GM19239 (cell line): Measurements from ENCODE around the gene KXD1.
A peak's percentile ranks its signal among the peaks of the same experiment; 100 is the strongest.
"Not testable (repeated sequence)": the region's sequence is repeated elsewhere in the genome, so short reads cannot be mapped to it uniquely, and the experiment has no call there.

Experiments used
- DNase-seq: peaks from one replicate; pipeline ENCODE4 v3.0.0; 2011; ENCODE audit warnings: low spot score; ENCODE audit not compliant: insufficient read length
- FAIRE-seq: peaks from 2 replicates; lab custom pipeline; 2011; peaks lifted over from hg19 to GRCh38; lab: Jason Lieb, UNC

The KXD1 gene

GRCh38 chr19:18571564-18572344, 14.1 kb downstream of the KXD1 start, which contains the start of gene UBA52:
UBA52 (plus strand) TSS chr19:18571857; CDS start chr19:18573301, 1,444 bp downstream.
- DNase-seq = peak; percentile 88
- FAIRE-seq = peak; percentile 97

GRCh38 chr19:18574691-18575291, 17.1 kb downstream of the KXD1 start:
- no peak for DNase-seq
- FAIRE-seq = no peak

GRCh38 chr19:18576383-18576782, 18.7 kb downstream of the KXD1 start:
- no peak for FAIRE-seq
- DNase-seq = no peak

GRCh38 chr19:18577365-18577914, 19.8 kb downstream of the KXD1 start:
- DNase-seq (no peak), FAIRE-seq (no peak)

DNA sequence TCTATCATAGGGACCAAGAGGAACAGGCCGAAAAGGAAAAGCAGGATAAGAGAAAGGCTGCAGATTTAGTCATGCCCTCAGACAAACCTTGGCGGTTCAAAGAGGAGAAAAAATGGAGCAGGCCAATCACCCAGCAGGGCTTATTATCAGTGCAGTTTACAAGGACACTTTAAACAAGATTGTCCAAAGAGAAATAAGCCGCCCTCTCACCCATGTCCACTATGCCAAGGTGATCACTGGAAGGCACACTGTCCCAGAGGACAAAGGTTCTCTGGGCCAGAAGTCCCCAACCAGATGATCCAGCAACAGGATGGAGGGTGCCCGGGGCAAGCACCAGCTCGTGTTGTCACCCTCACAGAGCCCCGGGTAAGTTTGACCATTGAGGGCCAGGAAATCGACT, 22.6 kb downstream of the KXD1 start:
- no peak for DNase-seq
- FAIRE-seq = no peak

DNA sequence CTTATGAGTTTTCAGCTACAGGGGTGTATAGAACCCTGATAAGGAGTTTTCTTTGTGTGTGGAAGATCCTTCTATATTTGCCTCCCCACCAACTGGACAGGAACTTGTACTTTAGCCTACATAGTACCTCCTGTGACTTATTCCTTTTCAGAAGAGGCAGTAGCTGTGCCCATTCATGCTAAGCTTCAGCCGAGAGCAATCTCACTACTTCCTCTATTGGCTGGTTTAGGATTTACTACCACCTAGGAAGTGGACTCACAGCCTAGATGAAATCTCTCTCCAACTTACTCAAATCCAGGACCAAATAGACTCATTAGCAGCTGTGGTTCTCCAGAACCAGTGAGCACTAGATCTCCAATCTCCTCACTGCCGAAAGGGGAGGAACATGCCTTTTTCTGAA, 28.6 kb downstream of the KXD1 start:
- no peak for FAIRE-seq

DNA sequence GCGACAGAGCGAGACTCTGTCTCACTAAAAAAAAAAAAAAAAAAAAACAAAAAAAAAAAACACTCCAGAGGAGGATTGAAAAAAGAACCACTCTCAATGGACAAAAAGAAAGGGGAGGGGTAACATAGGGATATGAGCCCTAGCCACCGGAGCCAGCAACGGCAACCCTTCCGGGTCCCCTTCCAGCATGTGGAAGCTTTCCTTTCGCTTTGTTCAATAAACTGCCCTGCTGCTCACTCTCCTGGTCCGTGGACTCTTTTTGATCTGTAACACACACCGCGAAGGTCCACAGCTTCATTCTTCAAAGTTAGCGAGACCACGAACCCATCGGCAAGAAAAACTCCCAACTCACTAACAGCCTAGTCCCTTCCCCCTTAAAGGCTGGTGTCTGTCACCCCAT, 29.9 kb downstream of the KXD1 start:
- DNase-seq = no peak
- FAIRE-seq = no peak

More for the DNA sequence above, 28.6 kb downstream of the KXD1 start:
- DNase-seq = no peak

- DNase-seq (no peak), FAIRE-seq (no peak)
These were observed 30.4 kb downstream of the KXD1 start for GRCh38 chr19:18587962-18588610.

GRCh38 chr19:18588611-18589379, 31.1 kb downstream of the KXD1 start, which contains the start of gene REX1BD:
REX1BD (plus strand) TSS chr19:18588798; CDS start chr19:18588802, 4 bp downstream.
- FAIRE-seq (peak; percentile 83), DNase-seq (peak; percentile 74)

DNA sequence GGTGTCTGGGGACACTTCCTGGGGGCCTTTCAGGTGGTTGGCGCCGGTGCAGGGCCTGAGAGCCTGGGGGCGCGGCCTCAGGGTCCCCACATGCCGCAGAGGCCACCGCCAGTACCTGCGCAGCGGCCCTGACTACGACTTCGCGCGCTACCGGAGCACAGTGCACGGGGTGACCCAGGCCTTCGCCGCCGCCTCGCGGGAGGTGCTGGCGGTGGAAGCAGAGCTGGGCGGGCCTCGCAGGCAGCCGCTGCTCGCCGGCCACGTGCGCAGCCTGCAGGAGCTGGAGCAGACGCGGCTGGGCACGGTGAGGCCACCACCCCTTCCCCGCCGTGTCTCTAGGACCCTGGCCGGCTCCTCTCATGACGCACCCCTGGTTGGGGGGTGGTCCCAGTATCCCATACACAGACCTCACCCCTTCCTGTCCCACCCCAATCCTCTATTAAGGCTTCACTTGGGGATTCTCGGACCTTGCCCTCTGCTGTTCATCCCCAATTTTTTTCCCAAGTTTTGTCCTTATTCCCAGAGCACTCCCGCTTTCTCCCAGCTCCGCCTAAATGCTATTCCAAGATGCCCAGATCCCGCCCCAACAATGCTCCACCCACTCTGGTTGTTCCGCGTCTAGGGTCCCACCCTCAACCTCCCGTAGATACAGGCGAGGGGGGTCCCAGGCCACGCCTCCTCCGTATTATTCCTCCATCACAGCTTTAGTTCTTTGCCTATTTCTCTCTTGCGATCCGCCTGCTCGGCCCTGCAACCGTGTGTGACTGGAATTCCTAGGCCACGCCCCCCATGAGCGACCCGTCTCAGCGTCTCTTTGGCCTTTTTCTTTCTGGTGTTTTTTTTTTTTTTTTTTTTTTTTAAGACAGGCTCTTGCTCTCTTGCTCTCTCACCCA, 32.0 kb downstream of the KXD1 start:
- FAIRE-seq = peak; percentile 26
- DNase-seq = no peak

- no peak for DNase-seq
- FAIRE-seq = no peak
These were observed 32.9 kb downstream of the KXD1 start for GRCh38 chr19:18590273-18591272.

- DNase-seq = no peak
- FAIRE-seq = no peak
These were observed 34.2 kb downstream of the KXD1 start for GRCh38 chr19:18591735-18592385.

GRCh38 chr19:18592732-18593131, 35.1 kb downstream of the KXD1 start:
- DNase-seq, FAIRE-seq: not testable (repeated sequence)

- DNase-seq (no peak), FAIRE-seq (no peak)
These were observed 35.9 kb downstream of the KXD1 start for GRCh38 chr19:18593367-18594095.

- FAIRE-seq = no peak
- DNase-seq = peak; percentile 93
These were observed 36.6 kb downstream of the KXD1 start for GRCh38 chr19:18594096-18594823.

GRCh38 chr19:18594824-18595373, 37.2 kb downstream of the KXD1 start:
- FAIRE-seq = no peak

More at GRCh38 chr19:18594824-18595373, 37.2 kb downstream of the KXD1 start:
- DNase-seq = no peak
